Body of pancreas (tissue), 4 donors: ENCODE measurements around the gene ADCY3.

Source experiments
- POLR2A ChIP-seq, 3 donors: fragments of 450-650 bp; IDR thresholded peaks; one replicate each; pipeline ENCODE4 v1.6.1; 2016; ENCODE audit warnings: antibody characterized with exemption in 3 of 3, mild to moderate bottlenecking in 2 of 3
- TF ChIP-seq, protein P1 (sequence below), 7 experiments: fragments of 450-650 bp in 4 of 7; fragments of 200-600 bp in 3 of 7; sonication (generic) in 3 of 7; IDR thresholded peaks; one replicate each; pipeline ENCODE4 v1.5.1; 2016 to 2019; ENCODE audit warnings: antibody characterized with exemption in 7 of 7

DNA sequence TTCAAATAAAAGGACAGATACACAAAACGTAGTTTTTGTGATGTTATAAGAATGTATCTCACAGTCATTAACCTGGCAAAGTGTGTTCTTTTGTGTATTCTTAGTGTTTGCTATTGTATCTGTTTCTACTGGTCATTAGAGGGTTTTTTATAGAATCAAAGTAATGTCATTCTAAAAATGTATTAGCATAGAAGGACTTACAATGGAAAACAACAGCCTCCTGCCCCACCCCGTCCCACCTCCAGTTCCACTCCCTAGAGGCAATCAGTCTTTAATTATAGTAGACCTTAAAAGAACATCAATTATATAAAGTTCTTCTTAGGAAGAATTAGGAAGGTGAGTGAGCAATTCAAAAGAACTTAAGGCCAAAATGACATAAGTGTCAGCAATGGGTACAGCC lies 37.9 kb upstream of the ADCY3 start:
- TF ChIP-seq, protein P1, sequence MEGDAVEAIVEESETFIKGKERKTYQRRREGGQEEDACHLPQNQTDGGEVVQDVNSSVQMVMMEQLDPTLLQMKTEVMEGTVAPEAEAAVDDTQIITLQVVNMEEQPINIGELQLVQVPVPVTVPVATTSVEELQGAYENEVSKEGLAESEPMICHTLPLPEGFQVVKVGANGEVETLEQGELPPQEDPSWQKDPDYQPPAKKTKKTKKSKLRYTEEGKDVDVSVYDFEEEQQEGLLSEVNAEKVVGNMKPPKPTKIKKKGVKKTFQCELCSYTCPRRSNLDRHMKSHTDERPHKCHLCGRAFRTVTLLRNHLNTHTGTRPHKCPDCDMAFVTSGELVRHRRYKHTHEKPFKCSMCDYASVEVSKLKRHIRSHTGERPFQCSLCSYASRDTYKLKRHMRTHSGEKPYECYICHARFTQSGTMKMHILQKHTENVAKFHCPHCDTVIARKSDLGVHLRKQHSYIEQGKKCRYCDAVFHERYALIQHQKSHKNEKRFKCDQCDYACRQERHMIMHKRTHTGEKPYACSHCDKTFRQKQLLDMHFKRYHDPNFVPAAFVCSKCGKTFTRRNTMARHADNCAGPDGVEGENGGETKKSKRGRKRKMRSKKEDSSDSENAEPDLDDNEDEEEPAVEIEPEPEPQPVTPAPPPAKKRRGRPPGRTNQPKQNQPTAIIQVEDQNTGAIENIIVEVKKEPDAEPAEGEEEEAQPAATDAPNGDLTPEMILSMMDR (IDR thresholded peaks at IDR 0.05), result no peak
- no peak for TF ChIP-seq POLR2A (IDR thresholded peaks at IDR 0.05)
